NCI-H2196 (cell line): ENCODE measurements around the gene CEP120.

Experiments used
- DNase-seq: peaks from one replicate; lab custom pipeline; 2025; ENCODE audit not compliant: unreplicated experiment; lab: John Stamatoyannopoulos, UW

CEP120 gene

GRCh38 chr5:123304777-123305316 is 118.4 kb downstream of the CEP120 start:
- no peak for DNase-seq

DNA sequence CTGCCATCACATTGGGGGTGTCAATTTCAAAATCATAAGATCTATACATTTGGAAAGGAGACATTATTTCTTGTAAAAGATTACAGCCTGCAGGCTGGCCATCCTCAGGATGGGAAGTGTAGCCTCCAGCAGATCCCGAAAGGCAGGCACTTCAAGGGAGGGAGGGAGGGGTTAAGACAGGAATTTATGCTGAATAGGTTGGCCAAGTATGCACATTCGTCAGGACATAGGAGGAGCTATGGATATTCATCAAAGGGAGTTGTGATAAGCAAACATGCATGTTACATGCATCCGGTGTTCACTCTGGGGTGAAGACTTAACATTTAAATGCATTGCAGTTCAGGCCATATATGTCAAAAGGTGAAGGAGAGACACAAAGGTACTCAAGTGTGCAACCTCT is 119.4 kb downstream of the CEP120 start:
- DNase-seq, result no peak

- DNase-seq, result no peak
Measured at GRCh38 chr5:123300266-123300665, 122.9 kb downstream of the CEP120 start.

- no peak for DNase-seq
Measured at GRCh38 chr5:123299136-123299535, 124.1 kb downstream of the CEP120 start.

DNA sequence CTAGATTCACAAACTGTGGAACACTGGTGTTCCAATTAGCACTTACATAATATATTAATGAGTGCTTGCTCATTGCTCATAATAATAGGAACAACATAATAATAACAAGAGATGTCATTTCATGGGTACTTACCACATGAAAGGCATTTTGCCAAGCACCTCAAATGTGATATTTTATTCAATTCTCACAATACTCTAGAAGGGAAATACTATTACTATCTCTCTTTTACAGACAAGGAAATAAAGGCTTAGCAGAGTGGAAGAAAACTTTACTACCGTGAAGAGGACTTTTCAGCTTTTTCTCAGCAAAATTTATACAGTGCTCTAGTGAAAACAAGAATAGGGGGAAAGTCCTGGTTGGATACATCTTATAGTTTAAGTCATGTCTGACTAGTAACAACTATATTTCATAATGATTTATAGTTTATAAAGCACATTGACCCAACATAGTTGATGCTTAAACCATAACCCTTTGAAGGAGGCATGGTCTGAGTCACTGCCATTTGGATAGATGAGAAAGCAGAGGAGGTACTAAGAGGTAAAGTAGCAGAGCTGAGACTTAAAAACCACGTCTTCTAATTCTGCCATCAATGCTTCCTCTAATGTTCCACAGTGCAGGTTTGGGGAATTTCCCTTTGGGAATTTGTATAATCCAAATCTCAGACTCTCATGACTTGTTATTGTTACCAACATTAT is 124.7 kb downstream of the CEP120 start:
- DNase-seq, result no peak

DNA sequence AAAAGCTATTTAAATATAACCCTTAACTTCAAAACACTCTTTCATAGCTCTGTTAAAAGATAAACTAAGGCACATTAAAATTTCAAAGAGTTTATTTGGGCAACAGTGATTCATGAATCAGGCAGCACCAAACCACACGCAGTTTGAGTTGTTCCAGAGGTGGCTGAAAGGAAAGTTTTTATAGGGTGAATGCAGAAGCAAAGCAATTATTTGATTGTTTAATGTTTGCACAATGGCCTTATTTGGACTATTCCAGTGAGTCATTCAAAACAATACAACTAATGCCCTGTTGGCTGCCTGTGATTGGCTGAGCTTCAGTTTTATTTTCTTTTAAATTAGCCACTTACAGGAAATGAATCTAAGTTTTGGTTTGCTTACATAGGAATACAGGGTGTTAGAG is 125.3 kb downstream of the CEP120 start:
- DNase-seq, result no peak

GRCh38 chr5:123297198-123297831 is 125.9 kb downstream of the CEP120 start:
- DNase-seq, result no peak
